WI38 (cell line): ENCODE measurements around the gene LRTM2.

ENCODE experiments used
- H3K4me3 ChIP-seq: 2 replicates; pipeline ENCODE4 v1.5.1; 2011; ENCODE audit warnings: low read depth, mild to moderate bottlenecking, control low read depth, low read length
- TF ChIP-seq, protein P1 (sequence below): IDR thresholded peaks from 2 replicates; pipeline ENCODE4 v1.5.1; 2012; ENCODE audit warnings: low read depth, mild to moderate bottlenecking, control low read depth, low read length

Gene LRTM2

DNA sequence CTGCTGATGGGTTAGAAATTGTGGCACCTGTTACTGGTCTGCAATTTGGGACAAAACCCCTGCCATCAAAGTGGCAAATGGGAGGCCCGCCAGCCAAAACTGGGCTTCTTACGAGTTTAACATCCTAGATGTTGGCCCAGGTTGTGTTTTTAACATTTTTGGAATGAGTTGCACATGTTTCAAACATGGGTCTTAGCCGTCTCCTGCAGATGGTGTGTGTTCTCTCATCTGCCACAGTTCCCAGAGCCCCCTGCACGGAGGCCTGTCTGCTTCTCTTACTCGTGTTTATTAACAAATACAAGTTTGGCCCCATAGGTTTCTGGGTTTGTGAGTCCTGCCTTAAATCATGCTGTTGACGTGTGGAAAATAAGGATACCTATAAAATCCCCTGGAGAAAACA, 51.6 kb downstream of the LRTM2 start:
- TF ChIP-seq, protein P1, sequence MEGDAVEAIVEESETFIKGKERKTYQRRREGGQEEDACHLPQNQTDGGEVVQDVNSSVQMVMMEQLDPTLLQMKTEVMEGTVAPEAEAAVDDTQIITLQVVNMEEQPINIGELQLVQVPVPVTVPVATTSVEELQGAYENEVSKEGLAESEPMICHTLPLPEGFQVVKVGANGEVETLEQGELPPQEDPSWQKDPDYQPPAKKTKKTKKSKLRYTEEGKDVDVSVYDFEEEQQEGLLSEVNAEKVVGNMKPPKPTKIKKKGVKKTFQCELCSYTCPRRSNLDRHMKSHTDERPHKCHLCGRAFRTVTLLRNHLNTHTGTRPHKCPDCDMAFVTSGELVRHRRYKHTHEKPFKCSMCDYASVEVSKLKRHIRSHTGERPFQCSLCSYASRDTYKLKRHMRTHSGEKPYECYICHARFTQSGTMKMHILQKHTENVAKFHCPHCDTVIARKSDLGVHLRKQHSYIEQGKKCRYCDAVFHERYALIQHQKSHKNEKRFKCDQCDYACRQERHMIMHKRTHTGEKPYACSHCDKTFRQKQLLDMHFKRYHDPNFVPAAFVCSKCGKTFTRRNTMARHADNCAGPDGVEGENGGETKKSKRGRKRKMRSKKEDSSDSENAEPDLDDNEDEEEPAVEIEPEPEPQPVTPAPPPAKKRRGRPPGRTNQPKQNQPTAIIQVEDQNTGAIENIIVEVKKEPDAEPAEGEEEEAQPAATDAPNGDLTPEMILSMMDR, result no peak
- H3K4me3 ChIP-seq, result no peak overlapping the region

DNA sequence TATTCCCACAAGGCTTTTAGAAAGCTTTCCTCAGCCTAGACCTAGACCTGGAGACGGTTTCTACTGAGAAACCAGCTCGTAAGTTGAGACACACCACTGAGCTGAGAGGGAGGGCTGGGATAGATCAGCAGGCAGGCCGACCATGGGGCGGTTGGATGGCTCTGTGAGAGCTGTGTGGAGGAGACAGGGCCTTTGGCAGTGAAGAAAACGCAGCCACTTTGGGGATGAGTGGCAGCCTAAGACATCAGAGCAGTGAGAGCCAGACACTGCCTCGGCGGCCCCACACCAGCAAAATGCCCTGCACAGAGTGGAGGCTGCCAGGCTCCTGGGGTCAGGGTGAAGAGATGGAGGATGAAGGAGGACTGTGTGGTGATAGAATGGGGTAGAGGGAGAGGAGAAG, 52.1 kb downstream of the LRTM2 start:
- TF ChIP-seq, protein P1, result no peak
- H3K4me3 ChIP-seq, result no peak overlapping the region

DNA sequence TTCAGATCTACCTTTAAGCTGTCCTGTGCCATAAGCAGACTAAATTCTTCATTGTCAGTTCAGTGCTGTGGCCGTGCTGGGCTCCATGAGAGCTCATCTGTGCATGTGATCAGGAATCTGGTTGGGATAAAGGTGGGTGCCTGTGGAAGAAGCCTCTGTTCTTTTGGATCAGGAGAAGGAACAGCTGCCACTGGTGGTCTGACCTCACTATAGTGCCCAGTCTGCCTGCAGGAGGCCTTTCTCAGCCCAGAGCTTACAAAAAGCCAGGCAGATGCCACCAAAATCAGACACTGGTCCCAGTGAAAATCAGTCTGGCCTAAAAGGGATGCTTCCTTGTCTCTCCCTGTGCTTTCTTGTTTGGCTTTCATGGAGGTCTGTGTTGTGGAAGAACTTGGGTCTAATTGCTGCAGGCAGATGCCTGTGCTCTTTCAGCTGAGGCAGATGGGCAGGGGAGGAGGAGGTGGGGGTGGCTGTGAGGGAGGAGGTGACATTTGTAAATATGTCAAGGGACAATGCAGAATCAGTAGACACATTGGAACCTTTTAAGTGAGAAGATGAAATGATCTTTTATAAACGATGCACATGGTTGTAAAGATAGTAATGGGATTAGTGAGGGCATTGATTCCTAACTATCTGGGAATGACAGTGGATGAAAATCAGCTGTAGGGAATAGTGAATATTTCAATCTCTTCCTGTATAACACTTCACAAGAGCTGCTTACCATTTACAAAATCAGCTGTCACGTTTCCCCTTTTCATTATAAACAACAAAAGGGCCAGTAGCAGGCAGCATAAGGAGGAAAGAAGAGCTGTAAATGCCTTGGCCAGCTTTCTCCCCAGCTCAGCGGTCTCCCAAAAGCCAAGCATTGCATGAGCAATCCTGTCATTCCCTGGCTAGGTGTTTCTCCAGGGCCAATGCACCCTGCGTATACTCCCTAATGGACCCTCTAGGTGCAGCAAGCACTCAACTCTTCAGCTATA, 53.5 kb downstream of the LRTM2 start:
- TF ChIP-seq, protein P1, result no peak
- H3K4me3 ChIP-seq, result no peak overlapping the region

DNA sequence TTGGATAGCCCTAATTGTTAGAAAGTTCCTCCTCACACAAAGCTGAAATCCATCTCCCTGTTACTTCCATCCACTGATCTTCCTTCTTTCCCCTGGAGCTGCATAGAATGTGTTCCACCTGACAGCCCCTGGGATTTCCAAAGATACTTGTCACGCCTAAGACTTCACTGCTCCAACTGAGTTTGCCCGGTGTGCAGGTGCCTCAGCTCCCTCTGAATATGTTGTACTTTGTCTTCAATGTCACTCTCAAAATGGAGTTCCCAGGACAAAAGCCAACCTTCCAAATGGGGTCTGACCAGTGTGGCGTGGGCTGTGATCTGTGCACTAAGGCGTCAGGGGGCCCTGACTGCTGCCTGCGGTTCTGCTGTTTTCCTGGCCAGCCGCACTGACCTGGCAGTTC, 55.2 kb downstream of the LRTM2 start:
- TF ChIP-seq, protein P1, result no peak
- H3K4me3 ChIP-seq, result no peak overlapping the region

DNA sequence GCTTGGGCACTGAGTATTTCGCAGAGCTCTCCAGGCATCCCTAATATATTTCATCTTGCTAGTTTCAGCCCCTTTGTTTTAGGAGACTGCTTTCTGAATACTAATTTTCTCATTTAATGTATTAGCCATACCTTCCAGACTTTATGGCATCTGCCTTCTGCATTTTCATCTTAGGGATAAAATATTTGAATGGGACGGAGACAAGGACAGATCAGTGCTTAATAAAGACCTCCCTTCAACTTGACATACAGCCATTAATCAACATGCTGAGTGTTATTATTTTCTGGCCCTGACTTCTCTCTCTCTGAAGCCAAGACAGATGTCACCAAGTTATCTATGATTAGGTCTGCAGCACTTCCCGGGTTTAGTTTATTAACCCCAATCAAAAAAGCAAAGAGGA, 55.7 kb downstream of the LRTM2 start:
- H3K4me3 ChIP-seq, result no peak overlapping the region
- TF ChIP-seq, protein P1, result no peak

DNA sequence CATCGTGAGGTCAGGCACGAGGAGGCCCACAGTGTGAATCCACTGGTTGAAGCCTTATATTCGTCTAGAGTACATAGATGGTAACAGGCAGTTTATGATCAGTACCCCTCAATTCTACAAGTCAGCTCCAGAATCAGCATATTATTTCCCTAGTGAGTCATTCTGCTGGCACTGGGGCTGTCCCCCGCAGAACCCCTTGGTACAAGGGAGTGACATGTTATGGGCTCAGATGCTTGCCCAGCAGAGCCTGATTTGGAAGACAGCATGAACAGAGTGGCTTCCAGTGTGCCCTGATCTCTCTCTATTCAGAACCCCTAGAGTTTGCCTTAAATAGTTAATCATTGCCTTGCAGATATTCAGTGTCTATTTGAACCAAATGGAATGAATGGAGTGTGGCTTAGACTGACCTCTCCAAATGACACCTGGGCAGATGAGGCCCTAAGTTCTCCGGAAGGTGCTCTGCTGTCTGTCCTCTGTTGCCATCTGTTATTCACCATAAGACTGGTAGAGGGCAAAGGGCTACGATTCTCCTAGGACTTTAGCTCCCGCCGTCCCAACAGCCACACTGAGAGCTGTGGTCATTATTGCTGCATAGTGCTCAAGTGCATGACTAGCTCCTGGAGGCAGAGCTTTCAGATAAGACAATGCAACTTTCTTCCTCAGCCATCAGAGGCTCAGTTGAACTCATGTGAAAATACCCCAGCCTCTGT, 57.0 kb downstream of the LRTM2 start:
- H3K4me3 ChIP-seq, result no peak overlapping the region
- TF ChIP-seq, protein P1, result no peak

DNA sequence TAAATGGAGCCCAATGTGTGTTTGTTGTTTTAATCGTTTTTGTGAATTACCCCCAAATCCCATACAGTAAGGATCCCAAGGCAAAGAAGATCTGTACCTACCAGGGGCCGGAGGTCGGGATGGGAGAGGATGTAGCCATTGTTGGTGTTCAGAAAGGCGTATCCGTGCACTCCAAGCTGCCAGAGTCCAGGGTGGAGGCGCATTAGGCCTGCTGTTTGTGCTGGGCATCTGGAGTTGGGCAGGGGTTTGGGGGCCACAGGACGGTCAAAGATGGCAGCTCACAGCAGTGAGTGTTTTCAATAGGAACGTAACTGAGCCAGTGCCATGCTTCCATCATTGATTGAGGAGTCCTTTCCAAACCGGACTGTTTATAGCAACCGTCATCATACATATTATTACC, 57.8 kb downstream of the LRTM2 start:
- TF ChIP-seq, protein P1, result no peak
- H3K4me3 ChIP-seq, result no peak overlapping the region
